Measurements from ENCODE around the gene FIGNL1.
"Not testable (repeated sequence)": the region's sequence is repeated elsewhere in the genome, so short reads cannot be mapped to it uniquely, and the experiment has no call there.

The FIGNL1 gene

GRCh38 chr7:50472427-50472826, 22.3 kb upstream of the FIGNL1 start:
- no peak for DNase-seq

GRCh38 chr7:50471970-50472369, 21.8 kb upstream of the FIGNL1 start:
- DNase-seq: no peak

- no peak for DNase-seq
Measured at GRCh38 chr7:50470250-50471163, 20.4 kb upstream of the FIGNL1 start.

- no peak for DNase-seq
Measured at GRCh38 chr7:50469181-50469580, 19.0 kb upstream of the FIGNL1 start.

GRCh38 chr7:50467817-50468610, 17.9 kb upstream of the FIGNL1 start:
- peak; percentile 10 to 84 (median 60) for DNase-seq

GRCh38 chr7:50466815-50467585, 16.9 kb upstream of the FIGNL1 start:
- DNase-seq: no peak

- DNase-seq: no peak
Measured at GRCh38 chr7:50463035-50463434, 12.9 kb upstream of the FIGNL1 start.

- DNase-seq: no peak
Measured at GRCh38 chr7:50462361-50462760, 12.2 kb upstream of the FIGNL1 start.

GRCh38 chr7:50461695-50462094, 11.5 kb upstream of the FIGNL1 start:
- no peak for DNase-seq

GRCh38 chr7:50459183-50459582, 9.0 kb upstream of the FIGNL1 start:
- DNase-seq: not testable (repeated sequence)

GRCh38 chr7:50458651-50459050, 8.5 kb upstream of the FIGNL1 start:
- DNase-seq: not testable (repeated sequence)

GRCh38 chr7:50456371-50457123, 6.4 kb upstream of the FIGNL1 start:
- no peak for DNase-seq

GRCh38 chr7:50455658-50456057, 5.5 kb upstream of the FIGNL1 start:
- DNase-seq: no peak

- DNase-seq: no peak
Measured at GRCh38 chr7:50454968-50455367, 4.8 kb upstream of the FIGNL1 start.

- peak in 14 of 51 donors; percentile 8 to 58 (median 38) for DNase-seq
Measured at GRCh38 chr7:50450590-50451032, 461 bp upstream of the FIGNL1 start.

- DNase-seq: no peak
Measured at GRCh38 chr7:50449501-50449880, 659 bp downstream of the FIGNL1 start.

- no peak for DNase-seq
Measured at GRCh38 chr7:50448823-50449222, 1.3 kb downstream of the FIGNL1 start.

GRCh38 chr7:50446542-50446960, 3.6 kb downstream of the FIGNL1 start:
- no peak for DNase-seq

- DNase-seq: no peak
Measured at GRCh38 chr7:50436133-50436806, 13.9 kb downstream of the FIGNL1 start.

- no peak for DNase-seq
Measured at GRCh38 chr7:50431722-50432305, 18.3 kb downstream of the FIGNL1 start.

Data from hypothalamus (tissue), 51 donors.